ENCODE data around the gene TIFAB.

DNA sequence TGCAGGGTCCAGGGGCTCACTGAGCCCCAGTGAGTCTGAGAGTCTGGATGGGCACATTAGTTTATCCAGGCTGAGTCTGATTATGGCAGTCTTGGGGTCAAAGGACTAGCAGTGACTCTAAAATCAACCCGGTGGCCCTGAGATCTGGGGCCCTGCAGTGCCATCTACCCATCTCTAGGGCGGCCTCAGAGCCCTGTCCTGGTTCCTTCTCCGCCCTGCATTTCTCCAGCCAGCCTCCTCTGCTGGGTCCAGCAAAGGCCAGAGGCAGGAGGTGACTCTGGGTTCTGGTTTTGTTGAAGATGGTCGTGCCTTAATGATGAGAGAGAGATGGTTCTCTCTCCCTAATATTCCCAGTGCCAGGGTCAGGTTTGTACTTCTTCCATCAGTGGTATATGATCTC is 20.0 kb downstream of the TIFAB start:
- TF ChIP-seq, protein P1, sequence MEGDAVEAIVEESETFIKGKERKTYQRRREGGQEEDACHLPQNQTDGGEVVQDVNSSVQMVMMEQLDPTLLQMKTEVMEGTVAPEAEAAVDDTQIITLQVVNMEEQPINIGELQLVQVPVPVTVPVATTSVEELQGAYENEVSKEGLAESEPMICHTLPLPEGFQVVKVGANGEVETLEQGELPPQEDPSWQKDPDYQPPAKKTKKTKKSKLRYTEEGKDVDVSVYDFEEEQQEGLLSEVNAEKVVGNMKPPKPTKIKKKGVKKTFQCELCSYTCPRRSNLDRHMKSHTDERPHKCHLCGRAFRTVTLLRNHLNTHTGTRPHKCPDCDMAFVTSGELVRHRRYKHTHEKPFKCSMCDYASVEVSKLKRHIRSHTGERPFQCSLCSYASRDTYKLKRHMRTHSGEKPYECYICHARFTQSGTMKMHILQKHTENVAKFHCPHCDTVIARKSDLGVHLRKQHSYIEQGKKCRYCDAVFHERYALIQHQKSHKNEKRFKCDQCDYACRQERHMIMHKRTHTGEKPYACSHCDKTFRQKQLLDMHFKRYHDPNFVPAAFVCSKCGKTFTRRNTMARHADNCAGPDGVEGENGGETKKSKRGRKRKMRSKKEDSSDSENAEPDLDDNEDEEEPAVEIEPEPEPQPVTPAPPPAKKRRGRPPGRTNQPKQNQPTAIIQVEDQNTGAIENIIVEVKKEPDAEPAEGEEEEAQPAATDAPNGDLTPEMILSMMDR (IDR thresholded peaks at IDR 0.05), result no peak
- TF ChIP-seq, protein P2, sequence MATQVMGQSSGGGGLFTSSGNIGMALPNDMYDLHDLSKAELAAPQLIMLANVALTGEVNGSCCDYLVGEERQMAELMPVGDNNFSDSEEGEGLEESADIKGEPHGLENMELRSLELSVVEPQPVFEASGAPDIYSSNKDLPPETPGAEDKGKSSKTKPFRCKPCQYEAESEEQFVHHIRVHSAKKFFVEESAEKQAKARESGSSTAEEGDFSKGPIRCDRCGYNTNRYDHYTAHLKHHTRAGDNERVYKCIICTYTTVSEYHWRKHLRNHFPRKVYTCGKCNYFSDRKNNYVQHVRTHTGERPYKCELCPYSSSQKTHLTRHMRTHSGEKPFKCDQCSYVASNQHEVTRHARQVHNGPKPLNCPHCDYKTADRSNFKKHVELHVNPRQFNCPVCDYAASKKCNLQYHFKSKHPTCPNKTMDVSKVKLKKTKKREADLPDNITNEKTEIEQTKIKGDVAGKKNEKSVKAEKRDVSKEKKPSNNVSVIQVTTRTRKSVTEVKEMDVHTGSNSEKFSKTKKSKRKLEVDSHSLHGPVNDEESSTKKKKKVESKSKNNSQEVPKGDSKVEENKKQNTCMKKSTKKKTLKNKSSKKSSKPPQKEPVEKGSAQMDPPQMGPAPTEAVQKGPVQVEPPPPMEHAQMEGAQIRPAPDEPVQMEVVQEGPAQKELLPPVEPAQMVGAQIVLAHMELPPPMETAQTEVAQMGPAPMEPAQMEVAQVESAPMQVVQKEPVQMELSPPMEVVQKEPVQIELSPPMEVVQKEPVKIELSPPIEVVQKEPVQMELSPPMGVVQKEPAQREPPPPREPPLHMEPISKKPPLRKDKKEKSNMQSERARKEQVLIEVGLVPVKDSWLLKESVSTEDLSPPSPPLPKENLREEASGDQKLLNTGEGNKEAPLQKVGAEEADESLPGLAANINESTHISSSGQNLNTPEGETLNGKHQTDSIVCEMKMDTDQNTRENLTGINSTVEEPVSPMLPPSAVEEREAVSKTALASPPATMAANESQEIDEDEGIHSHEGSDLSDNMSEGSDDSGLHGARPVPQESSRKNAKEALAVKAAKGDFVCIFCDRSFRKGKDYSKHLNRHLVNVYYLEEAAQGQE (IDR thresholded peaks at IDR 0.05; ENCODE audit: insufficient read depth in 1 of 2, low read depth in 2 of 2, low read length in 1 of 2), result no peak
